GM10266 (cell line): ENCODE data around the gene XPNPEP1.

Experiments
- DNase-seq: peaks from one replicate; pipeline ENCODE4 v3.0.0; 2012; ENCODE audit errors: extremely low spot score
- CTCF ChIP-seq: IDR thresholded peaks from 2 replicates; pipeline ENCODE4 v1.5.1; 2012; ENCODE audit warnings: mild to moderate bottlenecking, low read depth; ENCODE audit not compliant: control insufficient read depth, insufficient read depth; ENCODE audit errors: missing control alignments

Gene XPNPEP1

GRCh38 chr10:109913306-109913892, 9.9 kb downstream of the XPNPEP1 start:
- TF ChIP-seq CTCF = no peak

GRCh38 chr10:109912335-109913281, 10.7 kb downstream of the XPNPEP1 start:
- TF ChIP-seq CTCF = no peak
- no peak for DNase-seq

More at GRCh38 chr10:109913306-109913892, 9.9 kb downstream of the XPNPEP1 start:
- DNase-seq = no peak

- TF ChIP-seq CTCF = no peak
- no peak for DNase-seq
Observed at GRCh38 chr10:109911903-109912302, 11.4 kb downstream of the XPNPEP1 start.

- no peak for DNase-seq
- no peak for TF ChIP-seq CTCF
Observed at GRCh38 chr10:109906316-109906715, 17.0 kb downstream of the XPNPEP1 start.

GRCh38 chr10:109904397-109904796, 18.9 kb downstream of the XPNPEP1 start:
- TF ChIP-seq CTCF = no peak
- DNase-seq = no peak

GRCh38 chr10:109902992-109903947, 20.0 kb downstream of the XPNPEP1 start:
- no peak for TF ChIP-seq CTCF
- DNase-seq = no peak
